Heart left ventricle (tissue), 13 donors: ENCODE data around the gene COMMD1.

Experiments used
- CTCF ChIP-seq, 12 donors: fragments of 200-600 bp; sonication (generic) in 4 of 12; IDR thresholded peaks; one replicate each; pipeline versions ENCODE4 v1.5.0 to v1.8.0; 2018 to 2022; ENCODE audit warnings: antibody characterized with exemption in 12 of 12, mild to moderate bottlenecking in 5 of 12
- POLR2A ChIP-seq, 2 donors: fragments of 450-650 bp; IDR thresholded peaks; one replicate each; pipeline ENCODE4 v1.6.1; 2017; ENCODE audit warnings: antibody characterized with exemption in 2 of 2, mild to moderate bottlenecking in 2 of 2, moderate library complexity in 2 of 2
- donor health status: ischemic (EF 13 %, LVEDD 7.1; RV severe dilation, severe dysfunction).
- donor health status: DM: no; HTN: yes; CAD: no.
- donor health status: DM: no; HTN: no; CAD: no.
- donor health status: ischemic (EF 25% LVEDD 6.9; RV normal size, moderate dysfunction).
- donor health status: ischemic (EF 25% LVEDD 5.7; RV mildly dilated, moderate dysfunction).
- donor health status: ischemic (EF 35%, LVEDD 5.7; RV mildly dilated, moderate dysfunction).
- donor health status: nonischemic (EF 11% LVEDD 7.7; RV severe dilation, severe dysfunction).
- donor health status: DM: yes; HTN: yes; CAD: no.
- donor health status: PGD.
- donor health status: ischemic (EF 29% LVEDD 5.4; RV normal size, mild dysfunction).
- donor health status: nonischemic (EF 23%, LVEDD 6.1; RV moderate dilation, normal function).

DNA sequence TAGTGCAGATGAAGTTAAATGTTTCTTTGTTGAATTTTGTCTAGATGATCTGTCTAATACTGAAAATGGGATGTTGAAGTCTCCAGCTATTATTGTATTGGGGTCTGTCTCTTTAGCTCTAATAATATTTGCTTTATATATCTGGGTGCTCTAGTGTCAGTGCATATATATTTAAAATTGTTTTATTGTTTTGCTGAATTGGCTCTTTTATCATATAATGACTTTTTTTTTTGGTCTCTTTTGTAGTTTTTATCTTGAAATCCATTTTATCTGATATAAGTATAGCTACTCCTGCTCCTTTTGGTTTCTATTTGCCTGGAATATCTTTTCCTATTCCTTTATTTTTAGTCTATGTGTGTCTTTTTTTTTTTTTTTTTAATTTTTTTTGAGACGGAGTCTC is 79.2 kb downstream of the COMMD1 start:
- TF ChIP-seq CTCF (IDR thresholded peaks at IDR 0.05), result no peak
- TF ChIP-seq POLR2A (IDR thresholded peaks at IDR 0.05), result no peak
